NAMALWA (cell line): ENCODE results near the gene MPP2.
A peak's percentile ranks its signal among the peaks of the same experiment; 100 is the strongest.
"Not testable (repeated sequence)": the region's sequence is repeated elsewhere in the genome, so short reads cannot be mapped to it uniquely, and the experiment has no call there.

Source experiments
- DNase-seq: peaks from one replicate; pipeline ENCODE4 v3.0.0-alpha.2; 2015; ENCODE audit warnings: low spot score

Gene MPP2

DNA sequence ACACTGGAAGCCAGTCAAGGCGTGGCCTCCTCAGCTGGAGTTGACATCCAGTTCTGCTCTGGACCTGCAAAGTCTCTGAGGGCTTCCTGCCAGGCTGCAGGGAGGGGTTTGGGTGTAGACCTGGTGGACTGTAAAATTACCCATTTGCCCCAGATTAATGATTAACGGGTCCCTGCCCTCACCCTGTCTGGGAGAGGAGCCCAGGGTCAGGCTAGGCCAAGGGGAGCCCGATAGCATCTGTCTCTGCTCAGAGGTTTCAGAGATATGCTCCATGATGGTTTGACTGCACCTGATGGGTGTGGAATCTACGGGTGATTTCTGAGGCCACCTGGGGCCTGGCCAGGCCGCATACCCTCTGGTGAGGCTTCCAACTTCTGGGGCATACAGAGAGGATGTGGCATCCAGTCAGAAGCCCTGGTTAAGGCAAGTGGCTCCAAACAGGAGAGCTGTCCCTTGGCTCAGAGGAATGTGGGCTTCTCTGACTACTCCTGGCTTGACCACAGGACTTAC, 23.8 kb upstream of the MPP2 start:
- no peak for DNase-seq

DNA sequence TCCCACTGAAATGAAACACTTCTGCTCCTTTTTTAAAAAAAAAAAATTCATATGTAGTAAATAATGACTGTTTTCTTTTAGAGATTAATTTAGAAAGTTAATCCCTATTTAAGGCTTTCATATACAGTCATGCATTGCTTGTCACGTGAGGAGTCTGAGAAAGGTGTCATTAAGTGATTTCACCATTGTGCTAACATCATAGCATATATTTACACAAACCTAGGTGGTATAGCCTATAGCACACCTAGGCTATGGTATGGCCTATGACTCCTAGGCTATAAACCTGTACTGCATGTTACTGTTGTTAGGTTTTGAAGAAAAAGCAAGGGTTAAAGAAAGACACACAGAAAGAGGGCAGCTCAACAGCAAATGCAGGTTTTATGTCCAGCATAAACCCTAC, 21.3 kb upstream of the MPP2 start:
- no peak for DNase-seq

DNA sequence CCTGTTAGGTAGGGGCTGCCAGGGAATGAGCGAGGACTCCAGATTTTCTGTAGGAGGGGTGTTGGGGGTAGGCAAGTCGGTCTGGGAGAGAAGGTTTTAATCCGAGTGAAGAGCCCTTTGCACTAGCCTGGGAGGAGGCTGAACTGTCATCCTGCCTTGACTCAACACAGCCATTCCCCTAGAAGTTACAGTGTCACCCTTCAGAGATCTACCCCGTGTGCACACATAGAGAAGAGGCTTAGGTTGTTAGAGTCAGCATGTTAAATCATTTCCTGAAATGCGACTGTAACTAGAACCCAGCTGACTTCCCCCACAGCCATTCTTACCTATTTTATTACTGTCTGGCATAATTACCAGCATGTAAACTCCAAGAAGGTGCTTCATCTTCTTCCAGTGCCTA, 20.6 kb upstream of the MPP2 start:
- not testable (repeated sequence) for DNase-seq

DNA sequence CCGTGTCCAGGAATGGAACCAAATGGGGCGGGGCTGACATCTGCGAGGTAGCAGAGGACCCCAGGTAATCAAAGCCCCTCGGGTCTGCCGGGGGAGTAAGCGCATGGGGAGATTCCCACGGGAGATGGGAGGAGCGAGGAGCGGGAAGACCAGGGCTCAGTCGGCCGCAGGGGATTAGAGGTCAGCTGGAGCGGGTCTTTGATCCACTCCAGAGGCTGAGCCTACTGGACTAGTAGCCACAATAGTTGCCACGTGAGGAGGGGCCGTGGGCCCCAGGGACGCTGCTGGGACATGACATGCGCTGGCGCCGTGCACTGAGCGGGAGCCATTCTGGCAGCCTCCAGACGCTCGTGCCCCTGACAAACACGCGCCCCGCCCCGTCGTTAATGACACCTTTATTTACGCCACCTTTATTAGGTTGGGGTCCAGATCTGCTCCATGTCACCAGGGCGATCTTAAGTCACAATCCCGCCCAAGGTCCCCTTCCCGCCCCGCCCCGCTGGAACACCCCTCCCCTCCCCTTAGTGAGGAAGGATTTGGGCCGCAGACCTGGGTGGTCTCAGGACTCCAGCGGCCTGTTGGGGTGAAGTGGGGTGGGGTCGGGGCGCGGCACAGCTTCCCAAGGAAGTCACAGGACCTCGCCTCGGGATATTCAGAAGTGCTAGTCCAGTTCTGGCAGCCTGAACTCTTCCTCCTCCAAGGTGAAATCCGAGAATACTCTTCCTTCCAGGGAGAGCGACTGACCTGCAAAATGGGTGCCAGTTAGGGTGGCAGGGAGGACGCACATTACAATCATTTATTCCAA, 19.9 kb upstream of the MPP2 start:
- DNase-seq = no peak

DNA sequence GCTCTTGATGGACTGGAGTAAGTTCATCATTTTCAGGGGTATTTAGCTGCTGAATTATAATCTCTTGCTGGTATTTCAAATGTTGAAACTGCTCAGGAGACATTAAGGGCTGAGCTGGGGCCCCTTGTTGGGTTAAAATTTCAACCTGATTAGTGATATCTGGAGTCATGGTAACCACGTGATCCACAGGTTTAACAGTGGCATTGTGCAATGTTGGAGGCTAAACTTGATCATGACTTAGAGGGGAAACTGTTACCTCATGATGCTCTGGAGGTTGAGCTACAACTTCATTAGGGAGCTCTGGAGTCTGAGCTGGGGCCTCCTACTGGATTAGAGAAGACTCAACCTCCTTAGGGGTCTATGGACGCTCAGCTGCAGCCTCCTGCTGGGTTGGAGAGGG, 17.2 kb upstream of the MPP2 start:
- no peak for DNase-seq

GRCh38 chr17:43920500-43921095, 13.3 kb upstream of the MPP2 start:
- DNase-seq = no peak

GRCh38 chr17:43918026-43918389, 10.7 kb upstream of the MPP2 start:
- no peak for DNase-seq

- no peak for DNase-seq
Observed at GRCh38 chr17:43917348-43918025, 10.2 kb upstream of the MPP2 start.

- DNase-seq = no peak
Observed at GRCh38 chr17:43917016-43917347, 9.6 kb upstream of the MPP2 start.

DNA sequence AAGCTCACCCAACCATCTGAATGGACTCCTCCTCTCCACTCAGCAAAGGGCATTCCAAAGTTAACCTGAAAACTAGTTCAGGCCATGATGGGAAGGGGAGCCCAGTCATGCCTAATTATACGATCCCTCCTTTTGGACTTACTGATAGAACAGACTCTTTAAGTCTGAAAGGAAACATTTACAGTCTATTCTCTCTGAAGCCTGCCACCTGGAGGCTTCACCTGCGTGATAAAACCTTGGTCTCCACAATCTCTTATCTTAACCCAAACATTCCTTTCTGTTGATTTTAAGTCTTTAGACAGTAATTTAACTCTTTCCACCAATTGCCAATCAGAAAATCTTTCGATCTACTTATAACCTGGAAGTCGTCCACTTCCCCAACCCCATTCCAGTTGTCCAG, 9.0 kb upstream of the MPP2 start:
- no peak for DNase-seq

DNA sequence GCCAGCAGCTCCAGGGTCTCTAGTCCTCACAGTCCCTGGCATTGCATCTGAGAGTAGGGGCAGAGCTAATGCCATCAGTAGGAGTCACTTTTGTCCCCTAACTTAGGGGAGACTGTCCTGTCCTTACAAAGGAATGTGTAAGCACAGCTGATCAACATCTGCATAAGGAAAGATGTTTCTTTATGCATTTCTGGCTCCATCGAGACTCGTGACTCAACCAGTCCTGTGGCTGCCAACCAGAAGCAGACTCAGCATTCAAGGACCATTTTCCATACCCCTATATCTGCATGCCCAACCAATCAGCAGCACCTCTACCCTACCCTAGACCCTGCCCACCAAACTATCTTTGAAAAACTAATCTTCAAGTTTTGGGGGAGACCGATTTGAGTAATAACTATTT, 8.2 kb upstream of the MPP2 start:
- DNase-seq = no peak

GRCh38 chr17:43914451-43914850, 7.1 kb upstream of the MPP2 start:
- no peak for DNase-seq

DNA sequence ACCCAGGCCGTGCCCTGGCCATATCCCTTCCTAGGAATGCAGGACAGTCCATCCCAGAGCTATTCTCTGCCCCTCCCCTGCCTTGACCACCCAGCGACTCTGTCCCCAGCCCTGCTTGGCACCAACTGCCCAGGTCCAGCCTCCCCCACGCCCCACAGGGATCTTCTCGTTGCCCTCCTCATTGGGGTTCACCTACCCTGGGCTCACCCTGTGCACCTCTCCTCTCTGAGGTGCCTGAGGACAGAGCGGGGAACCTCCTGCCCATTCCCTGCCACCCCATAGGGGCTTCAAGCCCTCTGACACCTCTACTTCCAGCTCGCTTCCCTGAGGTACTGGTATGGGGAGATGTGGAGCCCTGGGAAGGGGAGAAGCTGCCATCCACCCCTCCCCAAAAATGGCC, 6.2 kb upstream of the MPP2 start:
- DNase-seq = no peak

GRCh38 chr17:43912635-43913304, 5.4 kb upstream of the MPP2 start:
- DNase-seq = no peak

- DNase-seq = no peak
Observed at GRCh38 chr17:43911904-43912303, 4.6 kb upstream of the MPP2 start.

- DNase-seq = no peak
Observed at GRCh38 chr17:43909537-43910231, 2.3 kb upstream of the MPP2 start.

DNA sequence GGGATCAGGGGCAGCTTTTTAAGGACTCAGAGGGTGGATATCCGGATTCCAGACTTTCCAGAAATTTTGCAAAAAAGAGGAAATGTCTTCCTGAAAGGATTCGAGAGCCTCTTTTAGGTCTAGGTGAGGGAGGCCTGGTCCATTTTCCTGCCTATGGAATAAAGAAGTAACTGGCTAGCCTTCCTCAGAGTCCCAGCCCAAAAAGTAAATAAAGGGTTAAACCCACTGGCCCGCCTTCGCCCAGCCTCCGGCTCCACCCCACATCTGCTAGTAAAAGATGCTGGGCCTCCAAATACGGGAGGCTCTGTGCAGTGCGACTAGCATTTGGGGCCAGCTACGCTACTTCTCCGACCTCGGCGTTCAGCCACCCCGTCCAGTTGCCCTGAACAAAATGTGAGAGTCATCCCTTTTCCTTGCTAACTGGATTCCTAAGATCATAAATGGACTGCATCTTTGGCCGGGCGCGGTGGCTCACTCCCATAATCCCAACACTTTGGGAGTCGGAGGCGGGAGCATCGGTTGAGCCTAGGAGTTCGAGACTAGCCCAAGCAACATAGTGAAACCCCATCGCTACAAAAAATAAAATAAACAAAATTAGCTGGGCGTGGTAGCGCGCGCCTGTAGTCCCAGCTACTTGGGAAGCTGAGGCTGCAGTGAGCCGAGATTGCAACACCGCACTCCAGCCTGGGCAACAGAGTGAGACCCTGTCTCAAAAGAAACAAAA, 824 bp upstream of the MPP2 start:
- peak; percentile 65 for DNase-seq

DNA sequence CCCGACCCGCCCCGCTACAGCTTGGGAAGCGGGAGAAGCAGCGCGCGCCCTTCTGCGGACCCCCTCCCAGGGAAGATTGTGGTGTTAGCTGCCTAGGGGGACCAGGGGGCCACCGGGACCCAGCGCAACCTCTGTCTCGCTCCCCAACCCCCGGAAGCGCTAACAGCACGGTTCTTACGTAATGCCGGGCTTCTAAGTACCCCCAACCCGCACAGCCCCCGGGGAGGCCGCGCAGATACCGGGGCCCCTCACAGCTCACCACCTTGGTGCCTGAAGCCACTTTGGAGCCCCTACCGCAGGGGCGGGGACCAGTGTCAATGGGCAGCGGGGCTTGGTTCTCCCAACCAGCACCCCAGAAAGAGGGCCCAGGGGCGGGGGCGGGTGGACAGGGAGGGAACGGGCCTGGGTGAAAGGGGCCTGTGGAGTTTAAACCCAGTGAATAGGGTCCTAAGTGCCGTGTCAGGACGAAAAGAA, 348 bp downstream of the MPP2 start:
- no peak for DNase-seq

DNA sequence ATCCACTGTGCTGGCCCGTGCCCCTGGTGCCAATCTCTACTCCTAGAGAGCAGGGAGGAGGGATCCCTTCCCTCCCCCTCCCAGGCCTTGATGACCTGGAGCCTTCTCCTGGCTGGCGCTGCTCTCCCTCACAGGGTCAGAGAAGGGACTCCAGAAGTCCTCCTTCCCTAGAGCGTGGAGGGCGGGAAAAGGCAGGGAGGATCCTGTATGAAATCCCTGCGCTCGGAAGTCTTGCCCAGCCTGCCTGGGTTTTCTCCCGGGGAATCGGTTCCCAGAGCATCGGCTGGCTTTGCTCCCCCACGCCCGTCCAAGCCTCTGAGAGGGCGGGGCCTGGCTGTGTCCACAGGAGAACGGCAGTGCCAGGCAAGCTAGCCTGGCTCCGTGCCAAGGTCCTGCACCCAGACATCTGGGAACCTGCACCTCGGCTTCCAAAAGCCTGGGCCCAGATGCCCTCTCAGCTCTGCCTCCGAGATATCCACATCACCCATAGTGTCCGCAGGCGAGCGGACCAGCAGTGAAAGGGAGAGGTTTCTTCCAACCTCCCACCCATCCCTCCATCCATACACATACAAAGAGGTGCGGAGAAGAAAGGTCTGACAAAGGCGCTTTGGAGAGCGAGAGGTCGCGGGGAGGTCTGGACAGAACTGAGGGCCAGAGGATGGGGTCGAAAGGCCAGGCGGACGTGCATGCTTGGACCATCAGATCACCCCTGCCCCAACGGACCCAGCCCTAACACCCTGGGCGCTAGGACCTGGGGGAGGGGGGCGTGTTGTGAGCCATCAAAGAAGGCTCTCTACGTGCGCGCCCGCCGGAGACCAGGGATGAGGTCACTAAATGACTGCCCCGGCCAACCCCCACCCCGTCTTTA, 1.1 kb downstream of the MPP2 start:
- no peak for DNase-seq

DNA sequence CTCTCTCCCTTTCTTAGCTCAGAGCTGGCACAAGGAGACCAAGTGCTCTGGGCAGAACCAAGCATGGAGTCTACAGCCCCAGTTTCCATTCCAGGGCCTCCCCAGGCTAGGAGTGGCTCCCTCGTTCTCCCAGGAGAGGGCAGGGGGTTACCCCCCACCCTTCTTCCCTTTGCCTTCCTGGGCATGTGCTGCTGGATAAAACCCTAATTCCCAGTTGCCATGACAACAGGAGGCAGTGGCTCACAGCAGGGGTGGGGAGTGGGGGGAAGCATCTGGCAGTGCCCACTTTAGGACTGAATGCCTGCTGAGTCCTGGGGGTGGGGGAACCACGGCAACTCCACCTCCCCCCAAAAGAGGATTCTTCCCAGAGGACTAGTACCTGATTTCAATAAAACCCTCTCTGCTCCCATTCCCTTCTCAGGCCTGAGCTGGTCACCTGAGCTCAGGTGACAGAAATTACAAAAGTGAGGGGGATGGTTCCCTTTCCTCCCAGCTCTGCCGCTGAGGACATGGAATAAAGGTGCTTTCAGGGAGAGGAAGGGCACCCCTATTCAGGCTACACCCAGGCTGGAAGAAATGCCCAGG, 1.8 kb downstream of the MPP2 start:
- no peak for DNase-seq
